PC-3 (cell line): ENCODE data around the gene LTA4H. TPM values are rescaled to one million over a fixed set of nuclear protein-coding genes. Genes with fewer than 3 reads are reported as not detected.

Experiments
- ATAC-seq: fragments of 200-7000 bp; cut with Tn5 transposase; 2 replicates; pipeline ENCODE4 v1.9.1; 2020; ENCODE audit warnings: mild to moderate bottlenecking, moderate library complexity
- BruUV-seq: library from RNA; stranded (reverse); fragments of 400-500 nt; replicated peaks from 2 replicates; lab custom pipeline; 2021; lab: Mats Ljungman, UMichigan
- CTCF ChIA-PET: fragments of 300-600 bp; sonication (Branson Sonifier 250); formaldehyde crosslinking; loops from one replicate; lab custom pipeline; 2022; ENCODE audit warnings: antibody characterized with exemption; lab: Charles Lee
- POLR2A ChIA-PET: fragments of 300-600 bp; sonication (Branson Sonifier 250); formaldehyde crosslinking; loops from one replicate; lab custom pipeline; 2022; ENCODE audit warnings: antibody characterized with exemption; ENCODE audit not compliant: unreplicated experiment; lab: Charles Lee
- DNase-seq: peaks from one replicate; pipeline ENCODE4 v3.0.0-alpha.2; 2015
- H2AFZ ChIP-seq: fragments of 300-600 bp; sonication (generic); 2 replicates; pipeline ENCODE4 v1.6.0; 2016; ENCODE audit warnings: antibody characterized with exemption, low read length
- H3F3A ChIP-seq: fragments of 300-600 bp; sonication (generic); one replicate; pipeline ENCODE4 v1.6.0; 2017; ENCODE audit warnings: antibody characterized with exemption, low read length, control low read depth, mild to moderate bottlenecking; ENCODE audit not compliant: unreplicated experiment
- H3K27ac ChIP-seq: fragments of 300-600 bp; sonication (generic); 2 replicates; pipeline ENCODE4 v1.5.1; 2016; ENCODE audit warnings: mild to moderate bottlenecking, low read length
- H3K27me3 ChIP-seq: fragments of 300-600 bp; sonication (generic); 2 replicates; pipeline ENCODE4 v1.6.1; 2016; ENCODE audit warnings: low read length, mixed read lengths
- H3K36me3 ChIP-seq: fragments of 300-600 bp; sonication (generic); 2 replicates; pipeline ENCODE4 v1.6.1; 2016; ENCODE audit warnings: low read depth, mixed run types, low read length, mixed read lengths
- H3K4me1 ChIP-seq: fragments of 300-600 bp; sonication (generic); 2 replicates; pipeline ENCODE4 v1.5.1; 2016; ENCODE audit warnings: low read length; ENCODE audit not compliant: insufficient read depth
- H3K4me2 ChIP-seq: fragments of 300-600 bp; sonication (generic); 2 replicates; pipeline ENCODE4 v1.6.0; 2016; ENCODE audit warnings: low read length
- H3K4me3 ChIP-seq: fragments of 300-600 bp; sonication (generic); 2 replicates; pipeline ENCODE4 v1.5.1; 2016; ENCODE audit warnings: mild to moderate bottlenecking, low read length, mixed read lengths
- H3K79me2 ChIP-seq: fragments of 300-600 bp; sonication (generic); 2 replicates; pipeline ENCODE4 v1.6.1; 2017; ENCODE audit warnings: low read length, mixed read lengths
- H3K9ac ChIP-seq: fragments of 300-600 bp; sonication (generic); 2 replicates; pipeline ENCODE4 v1.6.0; 2016; ENCODE audit warnings: mild to moderate bottlenecking, low read length
- H3K9me2 ChIP-seq: fragments of 300-600 bp; sonication (generic); replicated peaks from 2 replicates; pipeline ENCODE4 v1.6.1; 2016; ENCODE audit warnings: mixed run types, low read length, mixed read lengths
- H3K9me3 ChIP-seq: fragments of 300-600 bp; sonication (generic); 2 replicates; pipeline ENCODE4 v1.6.1; 2016; ENCODE audit warnings: low read length, mixed read lengths
- H4K20me1 ChIP-seq: fragments of 300-600 bp; sonication (generic); 2 replicates; pipeline ENCODE4 v1.6.1; 2016; ENCODE audit warnings: low read length, mixed read lengths
- CTCF ChIP-seq: fragments of 300-600 bp; sonication (generic); conservative IDR thresholded peaks from 2 replicates; pipeline ENCODE4 v1.5.1; 2017; ENCODE audit warnings: antibody characterized with exemption, low read depth, mild to moderate bottlenecking, low read length
- EZH2 ChIP-seq: fragments of 300-600 bp; sonication (generic); IDR thresholded peaks from one replicate; pipeline ENCODE4 v1.6.1; 2017; ENCODE audit warnings: antibody characterized with exemption, mild to moderate bottlenecking, low read length; ENCODE audit not compliant: unreplicated experiment
- EZH2phosphoT487 ChIP-seq: fragments of 300-600 bp; sonication (generic); IDR thresholded peaks from 2 replicates; pipeline ENCODE4 v1.6.1; 2018; ENCODE audit warnings: mild to moderate bottlenecking, antibody characterized with exemption, low read length, borderline replicate concordance
- intact Hi-C: fragments of 100-400 bp; cut with micrococcal nuclease; formaldehyde crosslinking; loops from 2 replicates; pipeline ENCODE4 v1.9.0; 2023
- total RNA-seq: library from RNA; depleted of rRNA; stranded (reverse); fragments of >200 nt; gene quantifications from 2 replicates; pipeline ENCODE4 v1.2.3, GENCODE V29; 2014

Gene LTA4H
- total RNA-seq, 1 experiment from 2014 or later: 58.4 TPM

DNA sequence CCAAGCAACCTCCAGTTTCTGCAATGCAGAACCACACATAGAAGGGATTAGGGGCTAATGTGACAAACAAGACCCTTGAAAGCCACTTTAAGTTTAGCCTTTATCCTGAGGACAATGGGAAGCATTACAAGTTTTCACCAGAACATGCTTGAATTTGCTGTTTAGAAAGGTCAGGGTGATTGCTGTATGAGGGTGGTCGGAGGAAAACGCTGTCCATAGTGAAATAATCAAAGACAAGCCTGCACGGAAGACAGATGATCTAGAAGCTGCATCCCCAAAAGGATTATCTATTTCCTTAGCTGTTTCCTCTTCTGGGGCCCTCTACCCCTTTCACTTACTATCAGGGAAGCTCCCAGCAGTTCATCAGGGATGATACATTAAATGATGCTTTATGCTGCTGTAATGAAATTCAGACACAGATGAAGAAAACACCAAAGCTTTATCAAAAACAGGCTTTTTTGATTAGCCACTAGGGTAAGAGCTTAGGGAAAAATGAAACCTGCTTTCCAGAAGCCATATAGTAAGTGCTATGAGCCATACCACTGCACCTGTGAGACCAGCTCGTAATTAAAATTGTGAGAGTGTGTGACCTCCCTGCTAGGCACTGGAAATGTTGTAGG is 45.8 kb downstream of the LTA4H start:
- POLR2A ChIA-PET: no interaction called here
- CTCF ChIA-PET: no interaction called here

GRCh38 chr12:95988506-95989275 is 46.7 kb downstream of the LTA4H start:
- intact Hi-C loops: no loop called here
- H2AFZ ChIP-seq: no peak overlapping the region
- no peak for ATAC-seq
- no peaks in the 10 kb centered on the region for H3K36me3 ChIP-seq
- no peaks in the 10 kb centered on the region for H3F3A ChIP-seq
- TF ChIP-seq CTCF (no peak), EZH2phosphoT487 (no peak), EZH2 (no peak)
- H3K27me3 ChIP-seq: no peaks in the 10 kb centered on the region
- H3K79me2 ChIP-seq: no peaks in the 10 kb centered on the region
- no peak overlapping the region for H3K27ac ChIP-seq
- no peaks in the 10 kb centered on the region for H3K4me1 ChIP-seq
- ChIA-PET POLR2A (no interaction called here), CTCF (no interaction called here)
- no TSS peak for BruUV-seq
- H3K9me3 ChIP-seq: no peaks in the 10 kb centered on the region
- no peaks in the 10 kb centered on the region for H4K20me1 ChIP-seq
- H3K9ac ChIP-seq: no peak overlapping the region
- no peak overlapping the region for H3K4me3 ChIP-seq
- H3K9me2 ChIP-seq: no peaks in the 10 kb centered on the region
- DNase-seq: no peak
- H3K4me2 ChIP-seq: no peak overlapping the region

More for the DNA sequence above, 45.8 kb downstream of the LTA4H start:
- Histone ChIP-seq H3K4me1 (no peaks in the 10 kb centered on the region), H3K36me3 (no peaks in the 10 kb centered on the region), H3K4me3 (no peak overlapping the region), H3K9me3 (no peaks in the 10 kb centered on the region), H3K79me2 (no peaks in the 10 kb centered on the region), H3K27me3 (no peaks in the 10 kb centered on the region), H3K27ac (no peak overlapping the region), H3K9me2 (no peaks in the 10 kb centered on the region), H4K20me1 (no peaks in the 10 kb centered on the region), H3F3A (no peaks in the 10 kb centered on the region), H2AFZ (no peak overlapping the region), H3K4me2 (no peak overlapping the region), H3K9ac (no peak overlapping the region)
- intact Hi-C loops: no loop called here
- no peak for TF ChIP-seq EZH2
- TF ChIP-seq EZH2phosphoT487: no peak
- TF ChIP-seq CTCF: no peak
- no TSS peak for BruUV-seq
- DNase-seq (no peak), ATAC-seq (no peak)
